RWPE2 (cell line): ENCODE measurements around the gene CTNNA2.
"Not testable (repeated sequence)": the region's sequence is repeated elsewhere in the genome, so short reads cannot be mapped to it uniquely, and the experiment has no call there.

Source experiments
- ATAC-seq: fragments of 200-7000 bp; cut with Tn5 transposase; 3 replicates; pipeline ENCODE4 v1.9.1; 2021; ENCODE audit warnings: low read depth
- DNase-seq: peaks from one replicate; pipeline ENCODE4 v3.0.0-alpha.2; 2020; ENCODE audit warnings: low spot score
- H3K27ac ChIP-seq: fragments of 450-650 bp; 2 replicates; pipeline ENCODE4 v1.5.1; 2017; ENCODE audit warnings: mild to moderate bottlenecking; ENCODE audit not compliant: poor library complexity, severe bottlenecking
- H3K27me3 ChIP-seq: fragments of 250-450 bp; sonication (Bioruptor Pico); 2 replicates; pipeline ENCODE4 v1.5.1; 2021; ENCODE audit warnings: mild to moderate bottlenecking, moderate library complexity; ENCODE audit not compliant: insufficient read depth, poor library complexity, severe bottlenecking
- H3K36me3 ChIP-seq: fragments of 250-450 bp; sonication (Bioruptor Pico); 2 replicates; pipeline ENCODE4 v1.5.1; 2020; ENCODE audit warnings: low read depth, mild to moderate bottlenecking, moderate library complexity
- H3K4me1 ChIP-seq: fragments of 250-450 bp; sonication (Bioruptor Pico); 2 replicates; pipeline ENCODE4 v1.5.1; 2021; ENCODE audit warnings: mild to moderate bottlenecking, moderate library complexity; ENCODE audit not compliant: insufficient read depth, poor library complexity, severe bottlenecking
- H3K4me3 ChIP-seq: fragments of 250-450 bp; sonication (Bioruptor Pico); 2 replicates; pipeline ENCODE4 v1.5.1; 2021; ENCODE audit warnings: mild to moderate bottlenecking, moderate library complexity; ENCODE audit not compliant: severe bottlenecking
- H3K9me3 ChIP-seq: fragments of 250-450 bp; sonication (Bioruptor Pico); 2 replicates; pipeline ENCODE4 v1.5.1; 2021; ENCODE audit warnings: mild to moderate bottlenecking, moderate library complexity; ENCODE audit not compliant: severe bottlenecking
- TF ChIP-seq, protein P1 (sequence below): fragments of 450-650 bp; IDR thresholded peaks from one replicate; pipeline ENCODE4 v1.5.1; 2017; ENCODE audit warnings: mild to moderate bottlenecking, moderate library complexity; ENCODE audit not compliant: poor library complexity, severe bottlenecking

CTNNA2 gene

DNA sequence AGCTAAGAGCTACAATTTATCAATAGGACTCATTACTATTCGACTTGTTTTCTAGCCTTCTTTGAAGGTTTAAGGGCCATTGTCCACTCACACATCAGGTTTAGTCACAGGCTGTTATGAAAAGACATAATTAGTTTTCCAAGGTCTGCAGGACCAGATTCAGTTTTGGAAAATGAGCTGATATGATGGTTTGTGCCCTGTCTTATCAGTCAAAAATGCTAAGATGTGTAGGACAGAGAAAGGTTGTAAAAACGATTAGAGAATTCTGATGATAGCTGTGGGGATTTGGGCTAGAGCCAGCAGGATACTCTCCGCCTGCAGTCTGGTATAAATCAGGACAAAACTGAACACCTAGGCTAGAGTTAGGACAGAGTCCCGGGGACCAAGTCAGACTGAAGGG is 578.4 kb downstream of the CTNNA2 start:
- no peaks in the 10 kb centered on the region for H3K36me3 ChIP-seq
- ATAC-seq, result no peak
- H3K27me3 ChIP-seq, result no peaks in the 10 kb centered on the region

DNA sequence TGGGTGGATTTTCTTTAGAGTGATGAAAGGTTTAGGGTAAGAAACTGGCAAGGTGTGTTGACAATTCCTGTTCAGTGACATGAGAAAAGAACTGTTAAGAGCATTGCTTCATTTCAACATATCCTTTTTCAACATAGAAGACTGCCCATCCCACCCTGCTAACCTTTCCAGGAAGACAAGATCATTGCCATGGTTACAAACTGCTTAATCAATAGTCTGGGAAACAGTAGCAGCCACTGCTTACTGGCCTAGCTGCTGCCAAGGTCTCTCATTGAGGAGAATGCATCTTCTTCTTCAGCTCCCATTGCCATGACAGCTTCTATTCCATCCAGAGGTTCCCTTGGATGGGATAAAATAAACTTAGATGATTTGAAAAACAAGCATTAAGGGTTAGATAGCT is 579.6 kb downstream of the CTNNA2 start:
- Histone ChIP-seq H3K4me1 (no peaks in the 10 kb centered on the region), H3K36me3 (no peaks in the 10 kb centered on the region), H3K4me3 (no peak overlapping the region), H3K9me3 (no peaks in the 10 kb centered on the region), H3K27ac (no peak overlapping the region), H3K27me3 (no peaks in the 10 kb centered on the region)
- TF ChIP-seq, protein P1, sequence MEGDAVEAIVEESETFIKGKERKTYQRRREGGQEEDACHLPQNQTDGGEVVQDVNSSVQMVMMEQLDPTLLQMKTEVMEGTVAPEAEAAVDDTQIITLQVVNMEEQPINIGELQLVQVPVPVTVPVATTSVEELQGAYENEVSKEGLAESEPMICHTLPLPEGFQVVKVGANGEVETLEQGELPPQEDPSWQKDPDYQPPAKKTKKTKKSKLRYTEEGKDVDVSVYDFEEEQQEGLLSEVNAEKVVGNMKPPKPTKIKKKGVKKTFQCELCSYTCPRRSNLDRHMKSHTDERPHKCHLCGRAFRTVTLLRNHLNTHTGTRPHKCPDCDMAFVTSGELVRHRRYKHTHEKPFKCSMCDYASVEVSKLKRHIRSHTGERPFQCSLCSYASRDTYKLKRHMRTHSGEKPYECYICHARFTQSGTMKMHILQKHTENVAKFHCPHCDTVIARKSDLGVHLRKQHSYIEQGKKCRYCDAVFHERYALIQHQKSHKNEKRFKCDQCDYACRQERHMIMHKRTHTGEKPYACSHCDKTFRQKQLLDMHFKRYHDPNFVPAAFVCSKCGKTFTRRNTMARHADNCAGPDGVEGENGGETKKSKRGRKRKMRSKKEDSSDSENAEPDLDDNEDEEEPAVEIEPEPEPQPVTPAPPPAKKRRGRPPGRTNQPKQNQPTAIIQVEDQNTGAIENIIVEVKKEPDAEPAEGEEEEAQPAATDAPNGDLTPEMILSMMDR, result no peak
- ATAC-seq, result no peak
- DNase-seq, result no peak

More for the DNA sequence above, 578.4 kb downstream of the CTNNA2 start:
- DNase-seq, result no peak
- Histone ChIP-seq H3K9me3 (no peaks in the 10 kb centered on the region), H3K27ac (no peak overlapping the region), H3K4me1 (no peaks in the 10 kb centered on the region), H3K4me3 (no peak overlapping the region)
- TF ChIP-seq, protein P1, result no peak

DNA sequence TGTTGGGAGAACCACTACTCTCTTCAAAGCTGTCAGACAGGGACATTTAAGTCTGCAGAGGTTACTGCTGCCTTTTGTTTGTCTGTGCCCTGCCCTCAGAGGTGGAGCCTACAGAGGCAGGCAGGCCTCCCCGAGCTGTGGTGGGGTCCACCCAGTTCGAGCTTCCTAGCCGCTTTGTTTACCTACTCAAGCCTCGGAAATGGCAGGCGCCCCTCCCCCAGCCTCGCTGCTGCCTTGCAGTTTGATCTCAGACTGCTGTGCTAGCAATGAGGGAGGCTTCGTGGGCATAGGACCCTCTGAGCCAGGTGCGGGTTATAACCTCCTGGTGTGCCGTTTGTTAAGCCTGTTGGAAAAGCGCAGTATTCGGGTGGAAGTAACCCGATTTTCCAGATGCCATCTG is 585.7 kb downstream of the CTNNA2 start:
- H3K4me1 ChIP-seq, H3K27me3 ChIP-seq, ATAC-seq: not testable (repeated sequence)

DNA sequence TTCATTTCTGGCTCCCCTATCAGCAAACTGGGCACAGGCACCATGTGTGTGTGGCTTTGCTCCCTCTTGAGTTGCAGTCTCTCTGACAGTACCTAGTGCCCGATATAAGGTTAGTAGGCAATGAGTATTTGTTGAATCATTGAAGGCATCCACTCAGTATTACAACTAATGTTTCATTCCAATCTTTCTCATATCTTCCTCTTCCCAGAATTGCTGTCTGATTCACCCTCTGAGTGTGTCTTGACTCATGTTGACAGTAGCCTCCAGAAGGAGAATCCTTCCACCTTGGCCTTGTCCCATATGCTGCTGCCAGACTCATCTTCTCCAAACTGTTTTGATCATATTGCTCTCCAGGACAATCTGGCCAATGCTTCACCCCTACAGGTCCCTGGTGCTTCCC is 589.2 kb downstream of the CTNNA2 start:
- DNase-seq, result no peak
- peak overlapping the region; percentile 15 for H3K27ac ChIP-seq
- no peaks in the 10 kb centered on the region for H3K36me3 ChIP-seq
- H3K9me3 ChIP-seq, result no peaks in the 10 kb centered on the region
- H3K27me3 ChIP-seq, result no peaks in the 10 kb centered on the region
- no peaks in the 10 kb centered on the region for H3K4me1 ChIP-seq
- TF ChIP-seq, protein P1, result no peak
- peak; percentile 95 for ATAC-seq
- H3K4me3 ChIP-seq, result no peak overlapping the region

More for the DNA sequence above, 585.7 kb downstream of the CTNNA2 start:
- DNase-seq, H3K27ac ChIP-seq, H3K4me3 ChIP-seq, H3K36me3 ChIP-seq, H3K9me3 ChIP-seq: not testable (repeated sequence)

DNA sequence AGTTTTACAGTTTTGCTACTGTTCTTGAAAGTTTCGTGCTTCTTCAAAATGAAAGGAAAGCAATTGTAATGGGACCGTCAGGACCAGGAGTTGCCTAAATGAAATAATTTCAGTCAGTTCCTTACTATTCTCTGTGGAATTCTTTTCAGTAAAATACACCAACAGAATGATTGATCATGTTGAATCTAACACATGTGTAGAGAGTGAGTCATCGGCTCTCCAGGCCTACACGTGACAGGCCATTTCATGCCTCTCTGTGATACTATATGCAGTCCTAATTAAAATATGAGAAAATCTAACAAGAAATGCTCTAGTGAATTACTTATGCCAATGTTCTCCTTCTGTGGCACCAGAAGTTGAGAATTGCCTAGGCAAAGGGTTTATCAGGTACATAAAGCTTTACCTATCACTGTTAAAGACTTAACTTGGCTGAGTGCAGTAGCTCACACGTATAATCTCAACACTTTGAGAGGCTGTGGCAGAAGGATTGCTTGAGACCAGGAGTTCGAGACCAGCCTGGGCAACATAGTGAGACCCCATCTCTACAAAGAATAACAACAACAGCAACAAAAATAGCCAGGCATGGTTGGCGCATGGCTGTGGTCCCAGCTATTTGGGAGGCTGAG is 592.3 kb downstream of the CTNNA2 start:
- Histone ChIP-seq H3K4me3 (no peak overlapping the region), H3K4me1 (no peaks in the 10 kb centered on the region), H3K36me3 (no peaks in the 10 kb centered on the region), H3K27ac (no peak overlapping the region), H3K9me3 (no peaks in the 10 kb centered on the region), H3K27me3 (no peaks in the 10 kb centered on the region)
- DNase-seq, result no peak
- ATAC-seq, result peak; percentile 63; the same call in 2 of the 3 replicates
- TF ChIP-seq, protein P1, result no peak
